GM13977 (cell line): ENCODE measurements around the gene CDH23.

ENCODE experiments used
- DNase-seq: peaks from one replicate; pipeline ENCODE4 v3.0.0; 2012; ENCODE audit warnings: low spot score
- CTCF ChIP-seq: IDR thresholded peaks from 2 replicates; pipeline ENCODE4 v1.5.1; 2012; ENCODE audit warnings: mild to moderate bottlenecking, control low read depth; ENCODE audit not compliant: insufficient read depth; ENCODE audit errors: extremely low read depth, missing control alignments
- in situ Hi-C: fragments of 300-500 bp; cut with MboI; formaldehyde crosslinking; loops from one replicate; pipeline ENCODE4 v1.12.0; 2022; ENCODE audit warnings: low sequenced_read_pairs, low pct_unique_long_range_greater_than_20kb, mixed read lengths, inconsistent platforms; ENCODE audit not compliant: unreplicated experiment

The CDH23 gene

DNA sequence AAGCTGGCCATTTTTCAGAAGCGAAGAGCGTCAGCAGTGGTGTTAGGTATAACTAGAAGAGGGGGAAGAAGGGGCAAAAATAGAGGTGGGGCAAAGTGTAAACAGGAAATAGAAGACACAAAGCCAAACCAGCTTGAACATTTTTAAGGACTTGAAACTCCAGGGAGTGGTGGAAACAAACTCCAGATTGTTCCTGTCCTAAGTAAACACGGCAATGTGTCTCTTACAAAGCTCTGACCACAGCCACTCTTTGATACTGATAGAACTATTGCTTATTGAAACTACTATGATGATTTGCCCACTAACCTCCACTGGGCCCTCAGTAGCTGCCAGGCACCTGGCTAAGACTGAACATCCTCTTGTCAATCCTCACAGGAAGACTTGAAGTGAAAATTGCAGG, 20.8 kb upstream of the CDH23 start:
- TF ChIP-seq CTCF: no peak
- DNase-seq: no peak
- in situ Hi-C loops: no loop called here

GRCh38 chr10:71378336-71379117, 18.2 kb upstream of the CDH23 start:
- no peak for DNase-seq
- in situ Hi-C loops: no loop called here
- TF ChIP-seq CTCF: no peak

DNA sequence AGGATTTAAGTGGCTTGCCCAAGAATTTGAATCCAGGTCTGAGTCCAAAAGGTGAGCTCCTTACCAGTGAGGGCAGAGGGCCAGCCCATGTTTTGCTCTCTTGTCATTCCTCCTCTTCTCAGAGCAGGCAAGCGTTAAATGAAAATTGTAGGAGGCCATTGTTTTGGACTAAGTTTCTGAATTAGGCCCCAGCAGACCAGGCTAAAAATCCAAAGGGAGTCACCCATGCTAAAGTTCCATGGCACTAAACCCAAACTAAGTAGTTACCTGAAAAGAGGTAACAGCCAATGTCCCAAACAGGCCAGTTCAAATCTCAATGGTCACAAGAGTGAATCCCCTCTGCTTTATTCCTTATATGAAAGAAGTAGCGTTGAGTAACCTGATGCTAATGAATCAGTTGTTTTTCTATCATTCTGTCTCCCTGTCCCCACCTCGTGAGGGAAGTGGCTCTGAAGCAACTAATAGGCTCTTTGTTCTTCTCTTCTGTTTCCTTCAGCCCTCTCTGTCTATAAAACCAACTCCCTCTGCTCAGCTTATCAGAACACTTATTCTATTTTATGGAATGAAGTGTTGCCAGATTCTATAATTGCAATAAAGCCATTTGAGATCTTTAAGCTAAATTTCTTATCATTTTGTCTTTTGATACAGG, 17.5 kb upstream of the CDH23 start:
- no peak for DNase-seq
- in situ Hi-C loops: no loop called here
- TF ChIP-seq CTCF: no peak

GRCh38 chr10:71380841-71381240, 15.9 kb upstream of the CDH23 start:
- in situ Hi-C loops: loop anchor here (10.0 kb wide), 1 partner anchor 324 kb away; no protein-coding TSS in a partner anchor
- no peak for TF ChIP-seq CTCF
- no peak for DNase-seq

GRCh38 chr10:71381611-71382010, 15.1 kb upstream of the CDH23 start:
- in situ Hi-C loops: loop anchor here (10.0 kb wide), 1 partner anchor 323 kb away; no protein-coding TSS in a partner anchor
- TF ChIP-seq CTCF: no peak
- no peak for DNase-seq

DNA sequence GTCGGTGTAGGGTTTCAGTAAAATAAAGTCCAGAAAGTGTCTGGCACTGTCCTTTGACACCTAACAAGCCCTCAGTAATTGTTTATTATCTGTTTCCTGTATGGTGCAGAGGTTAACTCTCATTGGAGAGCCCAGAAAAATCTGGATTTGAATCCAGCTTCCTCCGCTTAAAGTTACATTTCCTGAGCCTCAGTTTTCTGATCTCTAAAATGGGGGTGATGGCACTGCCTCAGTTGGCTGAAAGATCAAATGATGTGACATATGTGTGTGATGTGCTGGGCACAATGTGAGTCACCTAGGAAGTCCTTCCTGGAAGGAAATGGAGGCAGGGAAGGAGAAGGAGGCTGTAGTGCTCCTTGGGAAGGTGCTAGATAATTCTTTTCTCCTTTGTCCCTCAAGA, 14.7 kb upstream of the CDH23 start:
- TF ChIP-seq CTCF: no peak
- no peak for DNase-seq
- in situ Hi-C loops: loop anchor here (10.0 kb wide), 1 partner anchor 323 kb away; no protein-coding TSS in a partner anchor
